GM19455 (cell line): Measurements from ENCODE around the gene SLC9A5.

Experiments used
- ATAC-seq: cut with Tn5 transposase; IDR thresholded peaks from one replicate; pipeline ENCODE4 v1.9.1; 2021; ENCODE audit not compliant: unreplicated experiment

SLC9A5 gene

GRCh38 chr16:67248401-67249177 is at the start of gene SLC9A5:
SLC9A5 (plus strand) TSS chr16:67248979; CDS start chr16:67249015, 36 bp downstream.
- no peak for ATAC-seq

- no peak for ATAC-seq
These were observed 49.6 kb upstream of the SLC9A5 start, which contains the start of gene ELMO3 for GRCh38 chr16:67199011-67199807. ELMO3 (plus strand) TSS chr16:67199131; CDS start chr16:67199327, 196 bp downstream.

- no peak for ATAC-seq
These were observed 49.0 kb upstream of the SLC9A5 start for GRCh38 chr16:67199808-67200198.

- no peak for ATAC-seq
These were observed 48.3 kb upstream of the SLC9A5 start for GRCh38 chr16:67200491-67200890.

- no peak for ATAC-seq
These were observed 47.1 kb upstream of the SLC9A5 start for GRCh38 chr16:67201411-67202345.

GRCh38 chr16:67202426-67202825 is 46.4 kb upstream of the SLC9A5 start:
- ATAC-seq: no peak

- ATAC-seq: no peak
These were observed 45.8 kb upstream of the SLC9A5 start for GRCh38 chr16:67202956-67203493.

GRCh38 chr16:67204076-67204475 is 44.7 kb upstream of the SLC9A5 start:
- no peak for ATAC-seq

- no peak for ATAC-seq
These were observed 42.5 kb upstream of the SLC9A5 start for GRCh38 chr16:67206129-67206837.

- no peak for ATAC-seq
These were observed 41.9 kb upstream of the SLC9A5 start for GRCh38 chr16:67206838-67207248.

- no peak for ATAC-seq
These were observed 41.3 kb upstream of the SLC9A5 start for GRCh38 chr16:67207249-67208091.

GRCh38 chr16:67208154-67208896 is 40.5 kb upstream of the SLC9A5 start:
- no peak for ATAC-seq

- ATAC-seq: no peak
These were observed 39.2 kb upstream of the SLC9A5 start for GRCh38 chr16:67209565-67209964.

- no peak for ATAC-seq
These were observed 38.5 kb upstream of the SLC9A5 start for GRCh38 chr16:67210069-67210937.

- no peak for ATAC-seq
These were observed 37.1 kb upstream of the SLC9A5 start for GRCh38 chr16:67211674-67212073.

- no peak for ATAC-seq
These were observed 36.0 kb upstream of the SLC9A5 start for GRCh38 chr16:67212766-67213165.

GRCh38 chr16:67213197-67214019 is 35.4 kb upstream of the SLC9A5 start:
- no peak for ATAC-seq
